OCI-LY3 (cell line): Measurements from ENCODE around the gene PREX1.

ENCODE experiments used
- H2AFZ ChIP-seq: fragments of 200-600, 300-600 bp; shearing (Covaris generic); 2 replicates; pipeline ENCODE4 v1.6.0; 2014; ENCODE audit warnings: antibody characterized with exemption, low read depth, low read length
- H3K27ac ChIP-seq: fragments of 200-600, 300-600 bp; sonication (generic); 2 replicates; pipeline ENCODE4 v1.5.1; 2014; ENCODE audit warnings: mild to moderate bottlenecking, low read length, moderate library complexity, mixed read lengths
- H3K27me3 ChIP-seq: fragments of 200-600, 300-600 bp; sonication (generic); 2 replicates; pipeline ENCODE4 v1.6.1; 2014; ENCODE audit warnings: low read depth, low read length, mixed read lengths
- H3K36me3 ChIP-seq: fragments of 200-600, 300-600 bp; sonication (generic); replicated peaks from 2 replicates; pipeline ENCODE3; 2014; ENCODE audit warnings: low read depth, low read length, mixed read lengths
- H3K4me1 ChIP-seq: fragments of 300-600, 200-600 bp; sonication (generic); 2 replicates; pipeline ENCODE4 v1.6.1; 2014; ENCODE audit warnings: low read length, mixed read lengths
- H3K4me2 ChIP-seq: fragments of 200-600, 300-600 bp; sonication (generic); 2 replicates; pipeline ENCODE4 v1.6.1; 2014; ENCODE audit warnings: low read length, mixed read lengths
- H3K4me3 ChIP-seq: fragments of 300-600, 200-600 bp; sonication (generic); 2 replicates; pipeline ENCODE4 v1.5.1; 2014; ENCODE audit warnings: antibody characterized with exemption, mild to moderate bottlenecking, low read length, moderate library complexity
- H3K79me2 ChIP-seq: fragments of 300-600, 200-600 bp; shearing (Covaris generic); 2 replicates; pipeline ENCODE4 v1.6.1; 2014; ENCODE audit warnings: mild to moderate bottlenecking, low read length, mixed read lengths
- H3K9ac ChIP-seq: fragments of 300-600, 200-600 bp; shearing (Covaris generic); 2 replicates; pipeline ENCODE4 v1.6.0; 2014; ENCODE audit warnings: mild to moderate bottlenecking, low read length, moderate library complexity
- H3K9me3 ChIP-seq: fragments of 200-600, 300-600 bp; shearing (Covaris generic); 2 replicates; pipeline ENCODE4 v1.6.1; 2014; ENCODE audit warnings: low read length, mixed read lengths; ENCODE audit not compliant: insufficient read depth
- H4K20me1 ChIP-seq: fragments of 200-600, 300-600 bp; sonication (generic); 2 replicates; pipeline ENCODE4 v1.6.1; 2016; ENCODE audit warnings: low read length, mixed read lengths; ENCODE audit not compliant: insufficient read depth
- CTCF ChIP-seq: fragments of 200-600, 300-600 bp; sonication (generic); IDR thresholded peaks from 2 replicates; pipeline ENCODE4 v1.5.1; 2014; ENCODE audit warnings: antibody characterized with exemption, low read length, low read depth
- EZH2phosphoT487 ChIP-seq: fragments of 200-600 bp; shearing (Covaris generic); IDR thresholded peaks from 2 replicates; pipeline ENCODE4 v1.6.1; 2018; ENCODE audit warnings: antibody characterized with exemption, mixed run types, low read depth

Gene PREX1

GRCh38 chr20:48728042-48728825 is 99.6 kb downstream of the PREX1 start:
- Histone ChIP-seq H3K4me2 (no peak overlapping the region), H3K9me3 (no peaks in the 10 kb centered on the region), H4K20me1 (0 out of 2 replicates have a peak, but pooled peaks cover 5% of the 10 kb centered on the region), H3K27me3 (no peaks in the 10 kb centered on the region), H3K27ac (no peak overlapping the region), H3K9ac (no peak overlapping the region), H3K79me2 (no peaks in the 10 kb centered on the region), H2AFZ (no peak overlapping the region), H3K4me1 (no peaks in the 10 kb centered on the region), H3K4me3 (no peak overlapping the region), H3K36me3 (peaks cover 4% of the 10 kb centered on the region)
- TF ChIP-seq CTCF: peak; percentile 47
- TF ChIP-seq EZH2phosphoT487: no peak

GRCh38 chr20:48727226-48727625 is 100.6 kb downstream of the PREX1 start:
- H3K9ac ChIP-seq: no peak overlapping the region
- 0 out of 2 replicates have a peak, but pooled peaks cover 5% of the 10 kb centered on the region for H4K20me1 ChIP-seq
- H2AFZ ChIP-seq: no peak overlapping the region
- TF ChIP-seq CTCF (no peak), EZH2phosphoT487 (no peak)
- no peaks in the 10 kb centered on the region for H3K79me2 ChIP-seq
- H3K4me2 ChIP-seq: no peak overlapping the region
- H3K4me1 ChIP-seq: peaks cover 1% of the 10 kb centered on the region; the same call in 1 of the 2 replicates
- no peaks in the 10 kb centered on the region for H3K9me3 ChIP-seq
- no peaks in the 10 kb centered on the region for H3K27me3 ChIP-seq
- H3K4me3 ChIP-seq: no peak overlapping the region
- no peak overlapping the region for H3K27ac ChIP-seq
- H3K36me3 ChIP-seq: peaks cover 4% of the 10 kb centered on the region

- Histone ChIP-seq H3K27me3 (no peaks in the 10 kb centered on the region), H4K20me1 (0 out of 2 replicates have a peak, but pooled peaks cover 5% of the 10 kb centered on the region), H3K4me3 (no peak overlapping the region), H3K36me3 (peaks cover 4% of the 10 kb centered on the region), H3K27ac (no peak overlapping the region), H3K9ac (no peak overlapping the region), H3K9me3 (no peaks in the 10 kb centered on the region), H3K4me2 (no peak overlapping the region), H2AFZ (no peak overlapping the region), H3K79me2 (no peaks in the 10 kb centered on the region), H3K4me1 (peaks cover 15% of the 10 kb centered on the region)
- no peak for TF ChIP-seq CTCF
- no peak for TF ChIP-seq EZH2phosphoT487
These were observed 102.2 kb downstream of the PREX1 start for GRCh38 chr20:48725555-48725991.

- no peak overlapping the region for H3K9ac ChIP-seq
- H4K20me1 ChIP-seq: 0 out of 2 replicates have a peak, but pooled peaks cover 5% of the 10 kb centered on the region
- peaks cover 4% of the 10 kb centered on the region for H3K36me3 ChIP-seq
- no peak overlapping the region for H3K27ac ChIP-seq
- no peak overlapping the region for H2AFZ ChIP-seq
- H3K4me2 ChIP-seq: no peak overlapping the region
- no peaks in the 10 kb centered on the region for H3K79me2 ChIP-seq
- TF ChIP-seq EZH2phosphoT487 (no peak), CTCF (no peak)
- H3K4me3 ChIP-seq: no peak overlapping the region
- peaks cover 15% of the 10 kb centered on the region for H3K4me1 ChIP-seq
- no peaks in the 10 kb centered on the region for H3K9me3 ChIP-seq
- no peaks in the 10 kb centered on the region for H3K27me3 ChIP-seq
These were observed 102.8 kb downstream of the PREX1 start for GRCh38 chr20:48724891-48725554.
